Astrocyte of the spinal cord (primary cell): ENCODE results near the gene VAMP5.

ENCODE experiments used
- DNase-seq: peaks from one replicate; pipeline ENCODE4 v3.0.0; 2011; ENCODE audit warnings: low read depth, low spot score
- H3K4me3 ChIP-seq: 2 replicates; pipeline ENCODE4 v1.5.1; 2011; ENCODE audit warnings: low read depth, mild to moderate bottlenecking, low read length, moderate library complexity
- in situ Hi-C: cut with HindIII; loops from 2 replicates; pipeline ENCODE4 v1.10.0; 2017; ENCODE audit warnings: low sequenced_read_pairs
- TF ChIP-seq, protein P1 (sequence below): IDR thresholded peaks from 2 replicates; pipeline ENCODE4 v1.5.1; 2012; ENCODE audit warnings: low read depth, mild to moderate bottlenecking, low read length, inconsistent platforms

The VAMP5 gene

DNA sequence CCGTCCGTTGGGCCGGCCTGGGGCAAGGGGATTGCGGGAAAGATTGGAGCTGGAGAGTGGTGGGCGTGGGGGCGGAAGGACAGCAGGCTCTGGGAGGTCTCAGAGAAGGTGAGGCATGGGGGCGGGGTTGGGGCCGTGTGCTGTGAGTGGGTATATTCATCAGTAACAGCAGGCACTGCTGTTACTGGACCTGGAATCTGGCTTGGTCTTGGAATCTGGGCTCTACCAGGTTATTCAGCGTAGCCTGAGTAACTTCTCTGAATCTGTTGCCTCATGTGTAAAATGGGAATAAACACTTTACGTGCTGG, 11.7 kb downstream of the VAMP5 start:
- in situ Hi-C loops = no loop called here
- DNase-seq = no peak
- TF ChIP-seq, protein P1, sequence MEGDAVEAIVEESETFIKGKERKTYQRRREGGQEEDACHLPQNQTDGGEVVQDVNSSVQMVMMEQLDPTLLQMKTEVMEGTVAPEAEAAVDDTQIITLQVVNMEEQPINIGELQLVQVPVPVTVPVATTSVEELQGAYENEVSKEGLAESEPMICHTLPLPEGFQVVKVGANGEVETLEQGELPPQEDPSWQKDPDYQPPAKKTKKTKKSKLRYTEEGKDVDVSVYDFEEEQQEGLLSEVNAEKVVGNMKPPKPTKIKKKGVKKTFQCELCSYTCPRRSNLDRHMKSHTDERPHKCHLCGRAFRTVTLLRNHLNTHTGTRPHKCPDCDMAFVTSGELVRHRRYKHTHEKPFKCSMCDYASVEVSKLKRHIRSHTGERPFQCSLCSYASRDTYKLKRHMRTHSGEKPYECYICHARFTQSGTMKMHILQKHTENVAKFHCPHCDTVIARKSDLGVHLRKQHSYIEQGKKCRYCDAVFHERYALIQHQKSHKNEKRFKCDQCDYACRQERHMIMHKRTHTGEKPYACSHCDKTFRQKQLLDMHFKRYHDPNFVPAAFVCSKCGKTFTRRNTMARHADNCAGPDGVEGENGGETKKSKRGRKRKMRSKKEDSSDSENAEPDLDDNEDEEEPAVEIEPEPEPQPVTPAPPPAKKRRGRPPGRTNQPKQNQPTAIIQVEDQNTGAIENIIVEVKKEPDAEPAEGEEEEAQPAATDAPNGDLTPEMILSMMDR = no peak
- peak overlapping the region; percentile 98 for H3K4me3 ChIP-seq

- in situ Hi-C loops = no loop called here
- TF ChIP-seq, protein P1 = no peak
- H3K4me3 ChIP-seq = peak overlapping the region; percentile 98
- no peak for DNase-seq
Measured at GRCh38 chr2:85596486-85597143, 12.4 kb downstream of the VAMP5 start.

- H3K4me3 ChIP-seq = no peak overlapping the region
- TF ChIP-seq, protein P1 = no peak
- in situ Hi-C loops = no loop called here
- no peak for DNase-seq
Measured at GRCh38 chr2:85597241-85597640, 13.0 kb downstream of the VAMP5 start.

GRCh38 chr2:85598594-85599340, 14.5 kb downstream of the VAMP5 start:
- in situ Hi-C loops = no loop called here
- TF ChIP-seq, protein P1 = no peak
- H3K4me3 ChIP-seq = no peak overlapping the region
- DNase-seq = no peak

GRCh38 chr2:85599468-85600234, 15.4 kb downstream of the VAMP5 start:
- TF ChIP-seq, protein P1 = no peak
- DNase-seq = no peak
- in situ Hi-C loops = no loop called here
- H3K4me3 ChIP-seq = no peak overlapping the region

DNA sequence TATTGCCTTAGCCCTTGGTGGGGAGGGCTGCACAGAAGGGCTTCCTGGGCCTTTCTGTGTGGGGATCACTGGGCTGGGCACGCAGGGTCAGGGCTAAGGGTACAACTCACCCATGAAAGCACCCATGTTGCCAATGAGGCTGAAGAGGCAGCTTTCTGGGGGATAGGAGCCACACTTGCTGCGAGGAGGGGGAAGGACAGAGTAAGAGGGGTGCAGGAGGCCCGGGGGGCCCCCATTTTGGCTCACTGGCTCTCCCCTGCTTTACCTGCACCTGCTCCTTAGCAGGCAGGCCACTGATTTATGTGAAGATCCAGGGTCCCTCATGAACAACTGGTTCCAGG, 16.0 kb downstream of the VAMP5 start:
- in situ Hi-C loops = no loop called here
- DNase-seq = no peak
- TF ChIP-seq, protein P1 = no peak

More for the DNA sequence above, 16.0 kb downstream of the VAMP5 start:
- H3K4me3 ChIP-seq = no peak overlapping the region
